ENCODE data around the gene PTPRU.

The PTPRU gene

DNA sequence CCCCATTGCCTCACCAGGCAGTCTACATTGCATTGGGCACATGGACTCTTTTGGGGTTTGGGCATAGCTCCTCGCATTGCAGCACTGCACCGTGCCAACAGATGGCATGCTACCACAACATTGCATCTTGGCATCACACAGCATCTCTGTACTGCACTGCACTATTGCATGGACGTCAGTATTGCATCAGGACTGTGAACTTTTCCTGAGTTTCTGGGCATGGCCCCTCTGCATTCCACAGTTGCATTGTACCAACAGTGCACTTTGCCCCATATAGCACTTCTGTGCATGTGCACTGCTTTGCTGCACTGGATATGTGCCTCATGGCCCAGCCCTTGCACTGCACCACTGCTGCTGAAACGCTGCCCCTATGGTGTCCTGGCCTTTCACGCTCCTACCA, 9.6 kb downstream of the PTPRU start:
- DNase-seq (ENCODE audit: low read depth, low spot score): no peak

DNA sequence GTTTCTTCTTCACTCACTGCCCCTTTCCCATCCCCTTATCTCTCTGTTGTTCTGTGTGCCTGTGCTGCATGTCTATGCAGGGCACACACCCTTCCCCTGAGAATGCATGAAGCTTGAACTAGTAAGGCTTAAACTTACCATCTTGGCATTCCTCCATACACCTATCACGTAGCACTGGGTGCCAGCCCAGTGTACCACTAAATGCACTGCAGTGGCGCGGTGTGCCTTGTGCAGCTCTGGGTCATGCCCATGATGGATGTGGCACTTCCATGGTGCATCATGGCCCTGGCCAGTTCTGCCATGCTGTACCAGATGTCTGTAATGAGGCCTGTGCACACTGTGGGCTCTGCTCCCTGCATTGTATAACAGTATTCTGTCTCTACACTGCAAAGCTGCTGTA, 10.7 kb downstream of the PTPRU start:
- no peak for DNase-seq (ENCODE audit: low read depth, low spot score)

DNA sequence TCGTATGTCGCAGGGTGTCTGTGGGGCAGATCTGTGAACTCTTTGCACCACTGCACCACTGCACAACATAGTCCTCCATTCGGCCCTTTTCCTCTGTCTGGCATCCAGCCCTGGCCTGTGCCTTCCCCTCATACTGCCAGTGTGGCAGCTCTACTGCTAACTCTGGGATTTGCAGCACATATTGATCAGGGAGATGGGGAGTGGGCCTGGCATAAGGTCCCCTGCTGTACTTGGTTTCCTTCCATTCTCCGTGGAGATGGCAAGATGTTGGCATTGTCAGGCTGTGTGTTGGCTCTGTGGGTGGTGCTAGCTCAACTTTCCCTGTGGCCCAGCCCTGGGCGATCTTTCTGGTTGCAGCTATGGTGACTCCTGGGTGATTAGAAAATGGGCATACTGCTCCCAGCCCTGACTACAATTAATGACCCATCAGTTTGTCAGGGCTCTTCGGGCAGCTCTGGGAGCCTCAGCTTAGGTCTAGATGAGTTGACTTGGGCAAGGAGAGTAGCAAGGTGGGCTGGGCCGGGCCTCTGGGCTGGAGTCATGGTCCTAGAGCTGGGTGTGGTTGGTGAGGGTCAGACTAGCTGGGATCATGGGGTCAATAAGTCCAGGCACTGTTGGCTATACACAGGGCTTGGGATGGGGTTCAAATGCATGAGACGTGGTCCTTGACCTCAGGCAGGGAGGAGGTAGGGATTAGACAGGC, 11.4 kb downstream of the PTPRU start:
- no peak for DNase-seq (ENCODE audit: low read depth, low spot score)

DNA sequence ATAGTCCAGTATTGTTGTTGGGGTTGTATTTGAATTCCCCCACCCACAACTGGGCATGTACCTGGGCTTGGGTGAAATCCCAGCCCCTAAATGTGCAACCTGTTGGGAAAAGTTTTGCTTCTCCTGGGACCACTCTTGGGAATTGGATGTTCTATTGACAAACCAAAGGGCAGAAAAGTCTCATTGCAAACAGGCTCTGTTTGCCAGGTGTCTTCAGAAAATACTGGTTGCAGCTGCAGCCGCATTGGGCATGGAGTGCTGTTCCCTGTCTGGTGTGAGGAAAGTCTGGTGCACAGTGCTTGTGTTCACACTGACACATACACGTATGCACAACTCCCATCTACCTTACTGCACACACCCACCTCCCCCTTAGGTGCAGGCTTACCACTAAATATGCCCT, 12.1 kb downstream of the PTPRU start:
- no peak for DNase-seq (ENCODE audit: low read depth, low spot score)

- DNase-seq (ENCODE audit: low read depth, low spot score): no peak
These were observed 12.9 kb downstream of the PTPRU start for GRCh38 chr1:29249170-29249691.

- no peak for DNase-seq (ENCODE audit: low read depth, low spot score)
These were observed 13.7 kb downstream of the PTPRU start for GRCh38 chr1:29249951-29250581.

DNA sequence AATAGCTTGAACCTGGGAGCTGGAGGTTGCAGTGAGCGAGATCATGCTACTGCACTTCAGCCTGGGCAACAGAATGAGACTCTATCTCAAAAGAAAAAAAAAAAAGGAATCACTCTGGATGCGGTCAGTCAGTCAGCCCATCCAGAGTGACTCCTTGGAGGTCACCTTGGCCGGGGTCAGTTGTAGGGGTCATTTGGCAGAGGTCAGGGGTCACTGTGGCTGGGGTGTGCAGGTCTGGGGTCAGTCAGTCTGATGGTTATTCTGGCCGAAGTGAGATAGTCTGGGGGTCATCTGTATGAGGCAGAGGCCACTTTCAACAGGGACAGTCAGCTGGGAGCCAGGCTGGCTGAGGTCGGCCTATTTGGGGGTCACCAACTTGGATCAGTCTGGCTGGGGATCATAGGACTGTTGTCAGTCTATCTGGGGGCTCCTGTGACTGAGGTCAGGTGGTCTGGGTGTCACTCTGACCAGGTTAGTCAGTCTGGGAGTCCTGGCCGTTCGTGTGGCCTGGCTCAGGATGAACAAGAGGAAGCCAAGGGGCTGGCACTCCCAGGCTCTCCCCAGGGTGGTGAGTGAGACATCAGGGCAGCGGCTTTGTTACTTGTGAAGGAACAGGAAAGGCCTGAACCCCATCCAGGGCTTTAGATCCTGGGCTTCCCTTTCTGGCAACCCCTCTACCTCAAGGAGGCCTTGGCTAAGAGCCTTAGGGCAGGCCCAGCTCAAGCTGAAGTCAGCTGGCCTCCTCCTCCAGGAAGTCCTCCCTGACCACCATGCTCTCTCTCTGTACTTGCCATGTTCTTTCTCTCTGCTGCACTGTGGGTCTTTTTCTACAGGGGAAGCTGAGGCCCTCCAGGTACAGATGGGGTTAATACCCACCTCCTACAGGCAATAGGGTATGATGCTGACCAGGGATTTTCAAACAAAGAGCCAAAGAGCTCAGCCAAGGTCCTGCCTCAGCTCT, 15.1 kb downstream of the PTPRU start:
- no peak for DNase-seq (ENCODE audit: low read depth, low spot score)

DNA sequence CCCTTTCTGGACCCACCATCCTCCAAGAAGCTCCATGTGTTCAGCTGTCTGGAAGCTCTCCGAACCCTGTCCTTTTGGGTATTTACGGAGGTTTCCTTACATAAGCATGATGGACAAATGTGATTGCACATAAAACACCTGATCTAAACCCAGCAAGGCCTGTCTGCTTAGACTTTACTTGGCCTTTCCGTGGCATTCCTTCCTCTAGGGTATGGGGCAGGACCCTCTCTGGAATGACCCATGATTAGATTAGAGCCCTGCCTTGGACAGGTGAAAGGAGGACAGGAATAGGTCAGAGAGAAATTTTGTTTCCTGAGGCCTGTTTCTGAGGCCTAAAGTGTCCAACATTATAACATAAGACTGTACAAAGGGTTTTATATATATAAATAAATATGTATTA, 16.9 kb downstream of the PTPRU start:
- DNase-seq (ENCODE audit: low read depth, low spot score): no peak

- no peak for DNase-seq (ENCODE audit: low read depth, low spot score)
These were observed 18.0 kb downstream of the PTPRU start for GRCh38 chr1:29254346-29254745.

DNA sequence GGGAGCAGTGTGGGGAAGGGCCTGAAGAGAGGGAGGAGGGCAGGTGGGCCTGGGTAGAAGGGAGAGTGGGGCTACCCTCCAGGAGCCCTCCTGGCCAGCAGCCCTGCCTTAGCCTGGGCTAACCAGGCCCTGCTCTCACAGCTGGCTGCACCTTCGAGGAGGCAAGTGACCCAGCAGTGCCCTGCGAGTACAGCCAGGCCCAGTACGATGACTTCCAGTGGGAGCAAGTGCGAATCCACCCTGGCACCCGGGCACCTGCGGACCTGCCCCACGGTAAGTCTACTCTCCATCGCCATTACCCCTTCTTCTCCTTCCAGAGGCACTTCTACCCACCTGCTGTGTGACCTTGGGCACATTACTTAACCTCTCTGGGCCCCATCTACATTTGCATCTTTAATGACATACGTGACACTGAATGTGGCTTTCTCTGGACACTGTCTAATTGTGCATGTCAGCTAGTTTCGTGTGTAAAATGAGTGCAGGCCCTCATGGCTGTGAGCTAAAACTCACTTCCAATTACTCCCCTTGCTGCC, 18.9 kb downstream of the PTPRU start:
- no peak for DNase-seq (ENCODE audit: low read depth, low spot score)

DNA sequence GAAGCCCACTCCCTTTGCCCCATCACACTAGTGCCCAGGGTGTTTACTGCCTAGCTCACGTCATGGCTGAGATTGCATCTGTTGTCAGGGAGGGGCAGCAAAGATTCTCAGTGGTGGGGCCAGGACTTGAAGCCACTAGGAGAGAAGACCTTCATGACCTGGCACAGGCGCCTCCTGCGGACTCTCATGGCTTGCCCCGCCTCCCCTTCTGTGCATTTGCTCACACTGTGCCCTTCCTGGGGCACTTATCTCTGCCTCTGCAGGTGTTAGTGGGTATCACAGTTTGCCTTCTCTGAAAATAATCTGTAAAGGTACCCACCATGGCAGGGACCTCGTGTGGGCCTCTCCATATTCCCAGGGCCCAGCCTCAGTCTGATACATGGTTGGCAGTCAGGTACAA, 20.1 kb downstream of the PTPRU start:
- no peak for DNase-seq (ENCODE audit: low read depth, low spot score)

DNA sequence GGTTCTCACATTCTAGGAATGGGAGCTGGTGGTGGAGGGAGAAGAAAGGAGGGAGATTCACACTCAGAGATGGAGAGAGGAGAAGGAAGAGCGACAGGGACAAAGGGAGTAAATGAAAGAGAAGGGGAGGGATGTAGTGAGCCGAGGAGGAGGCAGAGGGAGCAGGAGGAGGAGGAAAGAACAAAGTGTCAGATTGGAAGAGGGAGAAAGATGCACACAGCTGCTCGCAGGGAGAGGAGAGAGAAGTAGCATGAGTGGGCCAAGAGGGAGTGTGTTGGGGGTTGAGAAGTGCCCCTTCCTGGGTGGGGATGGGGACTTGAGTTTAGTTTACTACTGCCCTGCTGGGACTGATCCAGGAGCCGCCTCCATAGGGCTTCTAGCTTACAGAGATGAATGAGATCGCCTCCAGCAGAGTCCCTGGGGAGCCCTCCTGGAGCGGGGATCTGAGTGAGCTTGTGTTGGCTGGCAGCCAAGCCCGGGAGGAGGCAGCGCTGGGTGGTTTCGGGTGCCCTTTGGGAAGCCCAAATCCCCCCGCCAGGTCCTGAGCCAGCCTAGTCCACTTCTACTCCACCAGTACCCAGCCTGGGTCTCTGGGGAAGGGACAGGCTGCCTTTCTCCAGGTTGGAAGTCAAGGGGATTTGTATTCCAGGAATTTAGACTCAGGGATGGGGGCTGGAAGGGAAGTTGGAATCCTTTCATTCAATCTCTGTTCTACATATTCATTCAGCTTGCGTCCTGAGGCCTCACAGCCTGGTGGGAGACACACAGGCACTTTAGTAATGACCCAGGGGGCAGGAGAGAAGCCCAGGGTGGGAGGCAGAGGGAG, 20.9 kb downstream of the PTPRU start:
- DNase-seq (ENCODE audit: low read depth, low spot score): no peak

GRCh38 chr1:29258189-29258975, 22.1 kb downstream of the PTPRU start:
- DNase-seq (ENCODE audit: low read depth, low spot score): no peak

GRCh38 chr1:29258976-29259801, 22.9 kb downstream of the PTPRU start:
- DNase-seq (ENCODE audit: low read depth, low spot score): no peak

- no peak for DNase-seq (ENCODE audit: low read depth, low spot score)
These were observed 23.6 kb downstream of the PTPRU start for GRCh38 chr1:29259802-29260441.

- DNase-seq (ENCODE audit: low read depth, low spot score): no peak
These were observed 24.2 kb downstream of the PTPRU start for GRCh38 chr1:29260531-29260930.

- DNase-seq (ENCODE audit: low read depth, low spot score): no peak
These were observed 28.6 kb downstream of the PTPRU start for GRCh38 chr1:29264773-29265389.

DNA sequence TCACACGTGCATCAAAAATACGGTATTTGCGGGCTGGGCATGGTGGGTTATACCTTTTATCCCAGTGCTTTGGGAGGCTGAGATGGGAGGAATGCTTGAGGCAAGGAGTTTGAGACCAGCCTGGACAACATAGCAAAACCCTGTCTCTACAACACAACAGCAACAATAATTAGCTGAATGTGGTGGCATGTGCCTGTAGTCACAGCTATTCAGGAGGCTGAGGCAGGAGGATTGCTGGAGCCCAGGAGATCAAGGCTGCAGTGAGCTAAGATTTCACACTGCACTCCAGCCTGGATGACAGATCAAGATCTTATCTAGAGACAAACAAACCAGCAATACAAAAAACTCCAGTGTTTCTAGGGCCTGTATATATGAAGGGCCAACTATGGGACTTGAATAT, 30.6 kb downstream of the PTPRU start:
- no peak for DNase-seq (ENCODE audit: low read depth, low spot score)
